Left lobe of liver (tissue), 2 donors: ENCODE data around the gene KRT4. TPM values are rescaled to one million over a fixed set of nuclear protein-coding genes. Genes with fewer than 3 reads are reported as not detected.

ENCODE experiments used
- ATAC-seq: fragments of 200-7000 bp; cut with Tn5 transposase; one replicate; pipeline ENCODE4 v1.9.1; 2020; ENCODE audit warnings: mild to moderate bottlenecking, moderate library complexity
- DNase-seq: peaks from one replicate; pipeline ENCODE4 v3.0.0-alpha.2; 2020; ENCODE audit warnings: low spot score
- total RNA-seq: library from RNA; stranded (reverse); gene quantifications from one replicate; pipeline ENCODE4 v1.2.1, GENCODE V29; 2021
- donor health status: DM: no; HTN: no; CAD: no; lungs with moderate emphysema.
- donor health status: DM: no; HTN: yes; CAD: no.

KRT4 gene
- total RNA-seq, 1 donor from 2014 or later, result not detected

- ATAC-seq, result no peak
- no peak for DNase-seq
Measured at GRCh38 chr12:52794479-52795331, 19.2 kb downstream of the KRT4 start.

GRCh38 chr12:52792185-52793029, 21.5 kb downstream of the KRT4 start:
- DNase-seq (no peak), ATAC-seq (no peak)

- ATAC-seq, result no peak
Measured at GRCh38 chr12:52791271-52792184, 22.4 kb downstream of the KRT4 start.

GRCh38 chr12:52790427-52791270, 23.3 kb downstream of the KRT4 start:
- DNase-seq (no peak), ATAC-seq (no peak)

More at GRCh38 chr12:52791271-52792184, 22.4 kb downstream of the KRT4 start:
- DNase-seq, result no peak

- no peak for ATAC-seq
- no peak for DNase-seq
Measured at GRCh38 chr12:52789637-52790426, 24.1 kb downstream of the KRT4 start.

- ATAC-seq (no peak), DNase-seq (no peak)
Measured at GRCh38 chr12:52788876-52789636, 24.9 kb downstream of the KRT4 start.

- DNase-seq, result no peak
- ATAC-seq, result no peak
Measured at GRCh38 chr12:52788192-52788875, 25.6 kb downstream of the KRT4 start.

GRCh38 chr12:52787324-52788191, 26.4 kb downstream of the KRT4 start:
- ATAC-seq (no peak), DNase-seq (no peak)

- DNase-seq (no peak), ATAC-seq (no peak)
Measured at GRCh38 chr12:52784909-52785308, 29.0 kb downstream of the KRT4 start.

- DNase-seq, result no peak
- no peak for ATAC-seq
Measured at GRCh38 chr12:52783563-52784316, 30.2 kb downstream of the KRT4 start.

- no peak for DNase-seq
Measured at GRCh38 chr12:52782502-52782901, 31.4 kb downstream of the KRT4 start.

GRCh38 chr12:52781399-52782082, 32.4 kb downstream of the KRT4 start:
- DNase-seq, result no peak

More at GRCh38 chr12:52782502-52782901, 31.4 kb downstream of the KRT4 start:
- ATAC-seq, result no peak

GRCh38 chr12:52779914-52780313, 34.0 kb downstream of the KRT4 start:
- ATAC-seq, result no peak
- no peak for DNase-seq

More at GRCh38 chr12:52781399-52782082, 32.4 kb downstream of the KRT4 start:
- ATAC-seq, result no peak

GRCh38 chr12:52778833-52779232, 35.1 kb downstream of the KRT4 start:
- ATAC-seq, result no peak
- DNase-seq, result no peak

GRCh38 chr12:52777566-52777965, 36.4 kb downstream of the KRT4 start:
- ATAC-seq (no peak), DNase-seq (no peak)
